GM10248 (cell line): ENCODE results near the gene RXRA.

ENCODE experiments used
- CTCF ChIA-PET: fragments of 300-600 bp; sonication (Branson Sonifier 250); formaldehyde crosslinking; extraction: SDS; loops from one replicate; lab custom pipeline; 2021; ENCODE audit warnings: antibody characterized with exemption; lab: Yijun Ruan, JAX
- POLR2A ChIA-PET: fragments of 350-650 bp; sonication (Branson Sonifier 250); formaldehyde crosslinking; extraction: SDS; loops from one replicate; lab custom pipeline; 2020; ENCODE audit warnings: antibody characterized with exemption; lab: Yijun Ruan, JAX
- DNase-seq: peaks from one replicate; pipeline ENCODE4 v3.0.0; 2012; ENCODE audit errors: extremely low spot score
- TF ChIP-seq, protein P1 (sequence below): IDR thresholded peaks from 2 replicates; pipeline ENCODE4 v1.5.1; 2012; ENCODE audit warnings: mild to moderate bottlenecking, low read depth; ENCODE audit errors: extremely low read depth, missing control alignments, control extremely low read depth

RXRA gene

DNA sequence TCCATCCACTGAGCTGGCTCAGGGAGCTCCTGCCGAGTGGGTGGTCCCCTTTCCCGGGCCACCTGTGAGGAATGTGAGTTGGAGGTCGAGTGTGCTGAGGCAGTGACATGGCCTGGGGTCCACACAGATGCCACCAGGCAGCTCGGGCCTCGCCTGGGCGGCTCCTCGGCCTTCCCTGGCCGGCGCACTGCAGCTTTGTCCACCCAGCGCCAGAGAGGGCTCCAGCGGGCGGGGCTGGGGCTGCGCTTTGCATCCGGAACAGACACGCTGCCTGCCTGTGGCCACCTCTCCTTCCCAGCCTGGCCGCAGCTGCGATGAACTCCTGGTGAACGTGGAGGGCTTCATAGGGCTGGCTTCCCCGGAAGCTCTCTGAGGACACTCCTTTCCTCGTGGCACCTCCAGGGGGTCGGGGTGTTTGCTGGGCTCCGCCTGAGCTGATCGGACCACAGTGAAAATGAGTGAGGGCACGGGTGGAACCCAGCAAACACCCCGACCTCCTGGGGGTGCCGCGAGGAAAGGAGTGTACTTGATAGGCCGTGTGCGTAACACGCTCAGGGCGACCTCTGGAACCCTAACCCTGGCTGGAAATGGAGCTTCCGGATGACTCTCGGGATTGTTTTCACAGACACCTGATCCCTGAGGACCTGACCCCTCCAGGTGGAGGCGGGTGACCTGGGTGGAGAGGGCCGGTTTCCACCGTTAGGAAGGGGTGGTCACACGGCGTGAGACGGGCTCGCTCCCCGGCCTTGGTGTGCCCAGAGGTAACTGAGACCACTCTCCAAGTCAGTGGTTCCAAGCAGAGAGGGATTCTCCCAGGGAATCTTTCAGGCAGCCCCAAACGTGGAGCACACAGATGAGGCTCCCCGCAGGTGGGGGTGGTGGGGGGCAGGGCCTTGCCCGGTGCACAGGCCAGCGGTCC, 31.8 kb upstream of the RXRA start:
- ChIA-PET POLR2A (no interaction called here), CTCF (no interaction called here)
- DNase-seq: no peak
- TF ChIP-seq, protein P1, sequence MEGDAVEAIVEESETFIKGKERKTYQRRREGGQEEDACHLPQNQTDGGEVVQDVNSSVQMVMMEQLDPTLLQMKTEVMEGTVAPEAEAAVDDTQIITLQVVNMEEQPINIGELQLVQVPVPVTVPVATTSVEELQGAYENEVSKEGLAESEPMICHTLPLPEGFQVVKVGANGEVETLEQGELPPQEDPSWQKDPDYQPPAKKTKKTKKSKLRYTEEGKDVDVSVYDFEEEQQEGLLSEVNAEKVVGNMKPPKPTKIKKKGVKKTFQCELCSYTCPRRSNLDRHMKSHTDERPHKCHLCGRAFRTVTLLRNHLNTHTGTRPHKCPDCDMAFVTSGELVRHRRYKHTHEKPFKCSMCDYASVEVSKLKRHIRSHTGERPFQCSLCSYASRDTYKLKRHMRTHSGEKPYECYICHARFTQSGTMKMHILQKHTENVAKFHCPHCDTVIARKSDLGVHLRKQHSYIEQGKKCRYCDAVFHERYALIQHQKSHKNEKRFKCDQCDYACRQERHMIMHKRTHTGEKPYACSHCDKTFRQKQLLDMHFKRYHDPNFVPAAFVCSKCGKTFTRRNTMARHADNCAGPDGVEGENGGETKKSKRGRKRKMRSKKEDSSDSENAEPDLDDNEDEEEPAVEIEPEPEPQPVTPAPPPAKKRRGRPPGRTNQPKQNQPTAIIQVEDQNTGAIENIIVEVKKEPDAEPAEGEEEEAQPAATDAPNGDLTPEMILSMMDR: no peak

DNA sequence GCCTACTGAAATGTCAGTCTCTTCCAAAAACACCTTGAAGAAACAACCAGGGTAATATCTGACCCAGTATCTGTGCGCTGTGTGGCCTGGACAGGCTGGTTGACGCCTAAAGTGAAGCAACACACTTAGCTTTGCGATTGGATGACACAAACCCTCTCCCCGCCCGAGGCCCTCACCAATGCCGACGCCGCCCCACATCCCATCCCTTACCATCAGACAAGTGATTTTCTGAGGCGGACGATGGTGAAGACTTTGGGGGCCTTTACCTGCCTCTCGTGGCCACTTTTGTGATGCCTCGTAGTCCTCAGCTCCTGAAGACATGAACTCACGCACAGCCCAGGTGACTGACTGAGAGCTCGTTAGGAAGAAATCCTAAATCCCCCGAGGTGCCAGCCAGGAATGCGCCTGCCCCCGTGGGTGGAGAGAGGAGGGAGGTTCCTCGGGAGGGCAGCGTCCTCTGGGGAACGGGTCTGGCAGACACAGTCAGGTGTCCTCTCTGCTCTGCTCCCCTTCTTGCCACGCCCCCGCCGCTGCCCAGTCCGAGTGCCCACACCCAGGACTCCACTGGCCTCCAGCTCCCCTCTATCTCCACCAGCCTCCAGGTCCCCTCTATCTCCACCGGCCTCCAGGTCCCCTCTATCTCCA, 31.0 kb upstream of the RXRA start:
- POLR2A ChIA-PET: no interaction called here
- TF ChIP-seq, protein P1: no peak
- CTCF ChIA-PET: no interaction called here
- no peak for DNase-seq

DNA sequence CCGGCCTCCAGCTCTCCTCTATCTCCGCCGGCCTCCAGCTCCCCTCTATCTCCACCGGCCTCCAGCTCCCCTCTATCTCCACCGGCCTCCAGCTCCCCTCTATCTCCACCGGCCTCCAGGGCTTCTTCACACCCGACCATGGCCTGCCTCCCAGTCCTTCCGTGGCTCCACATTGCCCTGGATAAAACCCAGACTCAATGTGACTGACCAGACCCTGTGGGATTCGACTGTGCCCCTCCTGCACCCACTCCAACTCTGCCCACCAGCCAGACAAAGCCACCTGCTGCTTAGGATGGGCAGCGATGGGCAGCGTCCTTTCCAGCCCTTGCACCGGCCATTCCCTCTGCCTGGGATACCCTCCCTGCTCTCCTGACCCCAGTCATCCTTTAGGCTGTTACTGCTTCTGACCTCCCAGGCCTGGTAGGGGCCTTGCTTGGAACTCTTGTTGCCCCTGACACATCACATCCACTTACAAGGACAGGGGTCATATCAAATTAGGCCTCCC, 30.5 kb upstream of the RXRA start:
- DNase-seq: no peak
- CTCF ChIA-PET: no interaction called here
- TF ChIP-seq, protein P1: no peak
- POLR2A ChIA-PET: no interaction called here

DNA sequence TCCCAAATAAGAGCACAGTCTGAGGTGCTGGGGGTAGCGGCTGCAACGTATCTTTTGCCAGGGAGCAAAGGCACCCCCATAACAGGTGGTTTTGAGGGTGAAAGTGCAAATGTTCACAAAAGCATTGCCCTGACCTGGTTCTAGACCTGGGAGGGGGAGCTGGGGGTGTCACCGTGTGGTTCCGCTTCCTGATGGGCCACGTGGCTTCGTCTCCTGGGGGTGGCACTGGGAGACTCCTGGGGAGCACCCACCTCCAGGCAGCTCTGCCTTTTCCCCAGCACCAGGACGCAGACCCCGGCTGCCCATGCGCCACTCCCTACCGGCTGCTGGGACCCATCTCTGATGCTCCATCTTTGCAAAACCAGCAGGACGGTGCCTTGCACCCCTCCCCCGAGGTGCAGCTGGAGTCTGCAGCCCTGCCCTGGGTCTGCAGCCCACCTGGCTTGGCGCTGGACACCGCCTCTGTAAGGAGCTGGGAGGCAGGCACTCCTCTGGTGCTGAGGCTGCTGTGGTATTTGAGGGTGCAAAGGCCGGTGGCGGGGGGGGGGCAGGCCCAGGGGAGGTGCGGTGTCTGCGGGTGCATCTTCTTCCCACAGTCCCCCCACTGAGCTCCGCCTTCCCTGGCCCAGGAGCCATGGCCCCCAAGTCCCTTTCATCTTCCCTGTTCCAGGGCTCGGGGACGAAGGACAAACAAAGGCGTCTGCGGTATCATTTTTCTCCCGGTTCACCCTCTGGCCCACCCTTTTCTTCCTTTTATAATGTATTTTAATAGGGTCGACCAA, 29.8 kb upstream of the RXRA start:
- CTCF ChIA-PET: no interaction called here
- TF ChIP-seq, protein P1: no peak
- DNase-seq: no peak
- POLR2A ChIA-PET: no interaction called here

DNA sequence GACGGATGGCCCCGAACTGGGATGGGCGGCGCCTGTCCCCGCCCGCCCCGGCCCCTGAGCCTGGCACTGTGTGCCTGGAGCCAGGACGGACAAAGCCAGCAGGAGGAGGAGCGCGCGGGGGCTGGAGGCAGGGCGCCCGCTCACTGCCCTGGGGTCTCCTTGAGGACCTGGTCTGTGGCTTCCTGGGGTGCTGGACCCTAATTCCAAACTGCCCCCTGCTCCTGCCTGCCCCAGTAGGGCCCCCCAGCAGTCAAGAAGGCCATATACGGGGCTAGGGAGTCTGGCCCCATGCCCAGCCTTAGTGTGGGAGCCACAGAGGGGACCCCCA, 29.2 kb upstream of the RXRA start:
- DNase-seq: no peak
- TF ChIP-seq, protein P1: no peak
- CTCF ChIA-PET: no interaction called here
- POLR2A ChIA-PET: no interaction called here

DNA sequence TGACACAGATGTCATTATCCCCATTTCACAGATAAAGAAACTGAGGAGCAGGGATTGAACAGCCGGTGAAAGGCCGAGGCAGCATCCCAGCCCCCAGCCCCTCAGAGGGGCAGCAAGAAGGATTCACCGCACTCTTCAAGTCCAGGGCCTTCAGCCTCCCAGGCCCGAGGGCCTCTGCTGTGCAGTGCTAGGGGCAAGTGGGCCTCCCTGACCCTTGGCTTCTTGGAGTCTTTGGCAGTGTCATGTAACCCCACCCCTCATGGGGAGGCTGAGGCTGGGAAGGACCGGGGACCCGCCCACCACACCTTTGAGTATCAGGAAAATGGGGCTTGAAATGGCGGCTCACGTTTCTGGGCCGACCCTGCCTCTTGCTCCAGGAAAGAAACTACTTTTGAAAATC, 28.7 kb upstream of the RXRA start:
- ChIA-PET CTCF (no interaction called here), POLR2A (no interaction called here)
- no peak for DNase-seq
- TF ChIP-seq, protein P1: no peak
